GM18508 (cell line): Measurements from ENCODE around the gene GLRX5.

Experiments
- ATAC-seq: cut with Tn5 transposase; IDR thresholded peaks from one replicate; pipeline ENCODE4 v1.9.1; 2021; ENCODE audit warnings: moderate number of reproducible peaks; ENCODE audit not compliant: insufficient read depth, unreplicated experiment

The GLRX5 gene

GRCh38 chr14:95534299-95535225 lies at the start of gene GLRX5:
GLRX5 (plus strand) TSS chr14:95535050; CDS start chr14:95535090, 40 bp downstream.
- ATAC-seq = peak; percentile 92

- no peak for ATAC-seq
These were observed 49.5 kb upstream of the GLRX5 start for GRCh38 chr14:95485222-95485819.

- ATAC-seq = no peak
These were observed 47.8 kb upstream of the GLRX5 start for GRCh38 chr14:95486875-95487668.

GRCh38 chr14:95487669-95488084 lies 47.2 kb upstream of the GLRX5 start:
- no peak for ATAC-seq

DNA sequence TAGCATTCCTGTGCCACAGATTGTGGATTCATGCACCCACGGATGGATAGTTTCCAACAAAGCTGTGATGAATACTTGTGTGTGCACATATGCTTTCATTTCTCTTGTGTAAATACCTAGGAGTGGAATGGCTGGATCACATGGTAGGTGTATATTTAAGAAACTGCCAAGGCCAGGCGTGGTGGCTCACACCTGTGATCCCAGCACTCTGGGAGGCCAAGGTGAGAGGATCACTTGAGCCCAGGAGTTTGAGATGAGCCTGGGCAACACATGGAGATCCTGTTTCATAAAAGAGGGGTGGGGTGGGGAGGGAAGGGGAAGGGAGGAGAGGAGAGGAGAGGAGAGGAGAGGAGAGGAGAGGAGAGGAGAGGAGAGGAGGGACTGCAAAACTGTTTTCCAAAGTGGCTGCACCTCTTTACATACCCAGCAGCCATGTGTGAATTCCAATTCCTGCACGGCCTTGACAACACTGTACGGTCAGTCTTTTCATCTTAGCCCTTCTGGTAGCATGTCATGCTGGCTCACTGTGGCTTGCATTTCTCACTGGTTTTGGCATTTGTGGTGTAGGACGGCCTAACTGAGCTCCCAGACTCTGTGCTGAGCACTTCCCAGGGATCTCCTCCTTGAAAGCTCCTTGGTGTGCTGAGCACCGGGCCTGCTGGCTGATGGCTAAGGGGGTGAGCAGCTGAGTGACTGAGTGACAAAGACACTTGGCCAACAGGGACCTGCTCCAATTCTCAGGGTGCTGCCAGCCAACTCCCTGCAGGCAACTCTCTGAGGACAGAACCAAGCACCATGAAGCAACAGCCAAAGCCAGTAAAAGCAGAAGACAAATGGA lies 46.3 kb upstream of the GLRX5 start:
- ATAC-seq = no peak

DNA sequence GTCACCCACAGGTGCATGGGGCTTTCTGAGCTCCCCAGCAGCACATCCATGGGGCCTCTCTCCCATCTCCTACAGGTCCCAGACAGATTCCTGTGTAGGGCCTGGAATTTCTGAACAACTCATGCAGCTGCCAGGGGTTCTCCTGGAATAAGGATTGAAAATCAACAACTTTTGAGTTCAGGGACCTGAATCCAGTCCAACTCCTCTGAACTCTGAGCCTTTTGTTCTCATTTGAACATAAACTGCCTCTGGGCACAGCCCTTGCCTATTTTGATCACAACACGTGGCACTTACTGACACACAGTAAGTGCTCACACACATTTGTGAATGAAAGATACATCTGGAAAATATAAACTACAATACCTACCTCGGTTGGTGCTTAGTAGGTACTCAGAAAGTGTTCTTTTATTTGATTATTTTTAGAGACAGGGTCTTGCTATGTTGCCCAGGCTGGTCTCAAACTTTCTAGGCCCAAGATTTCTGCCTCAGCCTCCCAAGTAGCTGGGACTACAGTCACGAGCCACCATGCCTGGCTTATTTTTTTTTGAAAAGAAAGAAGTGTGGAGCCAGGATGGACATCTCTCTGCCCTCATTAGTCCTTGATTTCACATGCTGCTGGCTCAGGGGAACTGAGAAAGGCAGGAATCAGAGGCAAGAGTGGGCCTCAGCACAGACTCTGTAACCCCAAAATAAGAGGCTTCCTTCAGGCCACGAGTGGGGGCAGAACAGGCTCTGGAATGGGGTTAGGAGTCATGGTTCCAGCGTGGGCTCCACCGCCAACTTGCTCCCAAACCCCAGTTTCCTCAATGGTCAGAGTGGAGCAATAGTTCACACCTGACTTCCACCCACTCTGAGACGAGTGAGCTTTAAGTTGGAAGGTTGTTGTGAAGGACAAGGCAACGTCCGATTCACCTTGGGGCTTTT lies 45.4 kb upstream of the GLRX5 start:
- ATAC-seq = no peak

DNA sequence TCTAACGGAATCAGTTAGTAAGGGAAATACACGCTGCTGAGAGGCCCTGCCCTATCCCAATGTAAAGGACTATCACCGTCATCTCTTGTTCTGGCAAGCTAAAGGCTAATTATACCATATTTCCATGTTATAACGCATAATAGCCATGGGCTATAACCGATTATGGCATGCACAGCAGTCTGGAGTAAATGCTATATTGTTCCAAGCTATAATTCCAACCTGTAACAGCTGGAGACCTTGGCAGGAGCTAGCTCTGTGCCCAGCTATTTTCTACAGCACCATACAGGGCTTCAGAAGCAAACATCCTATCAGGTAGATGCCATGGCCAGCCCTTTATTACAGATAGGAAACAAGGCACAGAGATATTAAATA lies 44.7 kb upstream of the GLRX5 start:
- ATAC-seq = no peak

DNA sequence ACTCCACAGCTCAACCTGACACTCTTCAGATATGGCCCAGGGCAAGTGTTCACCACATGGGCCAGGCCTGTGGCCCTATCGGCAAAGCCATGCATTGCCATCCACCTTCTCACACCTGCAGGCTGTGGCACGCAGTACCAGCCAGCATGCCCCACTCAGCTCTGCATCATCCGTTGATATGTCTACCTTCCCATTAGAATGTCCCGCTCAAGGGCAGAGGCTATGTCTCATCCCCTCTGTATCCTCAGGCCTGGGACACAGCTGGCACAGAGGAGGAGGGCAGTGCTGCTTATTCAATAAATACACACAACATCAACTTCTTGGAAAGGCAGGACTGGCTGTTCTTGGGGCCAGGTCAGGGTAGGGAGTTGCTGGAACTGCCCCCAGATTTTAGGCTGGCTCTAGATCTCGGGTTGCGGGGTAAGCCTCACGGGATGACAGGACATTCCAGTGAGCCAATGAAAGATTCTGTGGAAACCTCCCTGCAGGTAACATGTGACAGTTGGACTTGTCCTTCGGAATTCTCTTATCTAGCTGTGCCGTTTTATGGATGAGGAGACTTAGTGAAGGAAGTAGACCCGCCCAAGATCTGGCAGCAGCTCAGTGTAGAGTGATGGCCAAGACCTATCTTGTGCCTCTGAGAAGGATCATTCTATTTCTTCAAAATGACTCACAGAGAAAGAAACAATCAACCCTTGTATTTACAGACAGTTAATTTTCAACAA lies 44.0 kb upstream of the GLRX5 start:
- ATAC-seq = no peak

DNA sequence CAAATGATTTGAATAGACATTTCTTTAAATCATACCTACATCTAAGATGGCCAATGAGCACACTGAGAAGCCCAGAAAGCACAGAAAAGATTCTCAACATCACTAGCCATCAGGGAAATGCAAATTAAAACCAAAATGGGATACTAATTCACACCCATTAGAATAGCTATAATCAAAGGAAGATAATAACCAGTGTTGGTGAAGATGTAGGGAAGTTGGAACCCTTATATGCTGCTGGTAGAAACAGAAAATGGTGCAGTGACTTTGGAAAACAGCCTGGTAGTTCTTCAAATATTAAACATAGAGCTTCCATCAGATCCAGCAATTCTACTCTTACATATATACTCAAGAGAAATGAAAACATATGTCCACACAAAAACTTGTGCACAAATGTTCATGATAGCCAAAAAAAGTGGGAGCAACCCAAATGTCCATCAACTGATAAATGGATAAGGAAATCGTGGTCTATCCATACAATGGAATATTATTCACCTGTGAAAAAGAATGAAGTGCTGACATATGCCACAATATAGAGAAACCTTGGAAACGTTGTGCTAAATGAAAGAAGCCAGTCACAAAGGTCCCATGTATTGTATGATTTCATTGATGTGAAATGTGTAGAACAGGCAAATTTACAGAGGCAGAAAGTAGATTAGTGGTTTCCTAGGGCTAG lies 42.8 kb upstream of the GLRX5 start:
- ATAC-seq = no peak

DNA sequence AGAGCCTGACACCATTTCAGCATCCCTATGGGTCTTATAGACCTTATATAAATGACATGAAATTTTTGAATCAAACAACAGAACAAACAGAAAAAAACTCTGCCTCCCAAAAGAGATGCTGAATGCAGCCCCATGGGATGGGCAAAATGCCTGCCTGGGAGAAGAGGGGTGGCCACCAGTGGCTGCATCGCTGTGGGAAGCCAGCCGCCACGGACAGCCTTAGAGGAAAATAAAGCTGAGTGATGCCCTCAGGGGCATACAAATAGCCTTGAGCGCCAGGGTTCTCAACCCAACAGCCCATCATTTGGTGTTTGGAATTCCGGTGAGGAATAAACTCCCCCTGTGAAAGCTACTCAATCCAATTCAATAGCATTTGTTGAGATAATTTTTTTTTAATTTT lies 41.3 kb upstream of the GLRX5 start:
- ATAC-seq = no peak

GRCh38 chr14:95493976-95494375 lies 40.9 kb upstream of the GLRX5 start:
- ATAC-seq = no peak

DNA sequence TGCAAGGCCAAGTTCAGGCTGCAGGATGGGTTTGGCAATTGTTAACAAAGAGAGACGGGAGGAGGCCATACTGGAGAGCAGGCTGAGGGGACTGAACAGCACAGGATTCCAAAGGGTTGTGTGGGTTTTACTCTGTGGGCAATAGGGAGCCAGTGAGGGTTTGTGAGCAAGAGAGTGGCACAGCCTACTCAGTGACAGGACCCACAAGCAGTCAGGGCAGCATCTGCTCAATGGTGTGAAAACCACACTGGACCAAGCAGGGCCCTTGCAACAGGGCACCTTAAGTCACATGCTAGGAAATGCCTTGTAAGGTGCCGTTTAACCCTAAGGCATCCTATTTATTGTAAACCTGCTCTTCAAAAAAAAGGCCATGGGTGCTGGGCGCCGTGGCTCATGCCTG lies 40.4 kb upstream of the GLRX5 start:
- ATAC-seq = no peak

DNA sequence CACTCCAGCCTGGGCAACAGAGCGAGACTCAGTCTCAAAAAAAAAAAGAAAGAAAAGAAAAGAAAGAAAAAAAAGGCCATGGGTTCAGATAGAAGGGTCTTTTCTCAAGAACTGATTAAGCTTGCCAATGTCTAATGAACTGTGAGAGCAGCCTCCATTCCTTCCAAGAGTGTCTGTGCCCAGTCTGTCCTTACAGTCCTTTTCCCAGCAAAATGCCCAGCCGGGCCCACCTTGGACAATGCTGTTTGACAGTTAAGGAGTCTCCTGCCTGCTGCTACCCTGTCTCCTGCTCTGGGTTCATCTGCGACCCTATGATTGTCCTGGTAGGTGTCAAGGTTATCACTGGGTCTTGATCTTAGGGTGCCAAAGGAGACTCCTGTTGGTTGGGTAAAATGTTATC lies 39.8 kb upstream of the GLRX5 start:
- no peak for ATAC-seq

DNA sequence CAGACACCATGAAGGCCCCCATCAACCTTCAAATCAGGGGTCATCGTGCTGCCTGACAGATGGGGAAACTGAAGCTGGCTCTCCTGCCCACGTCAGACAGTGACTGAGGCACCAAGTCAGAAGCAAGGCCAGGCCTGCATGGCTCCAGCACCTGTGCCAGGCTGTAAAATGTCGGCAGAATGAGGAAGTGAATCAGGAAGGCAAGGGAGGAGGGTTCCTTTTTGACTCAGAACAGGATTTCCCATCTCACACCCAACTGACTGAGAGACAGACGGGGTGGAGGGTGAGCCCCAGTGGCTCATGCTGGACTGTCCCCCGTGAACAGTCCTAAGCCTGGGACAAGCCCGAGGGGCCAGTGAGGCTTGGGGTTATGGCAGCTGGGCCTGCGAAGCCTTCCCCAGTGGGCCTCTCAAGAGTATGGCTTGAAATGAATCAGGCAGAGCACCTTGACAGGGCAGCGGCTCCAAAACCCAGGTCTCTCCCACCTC lies 39.3 kb upstream of the GLRX5 start:
- peak; percentile 78 for ATAC-seq

DNA sequence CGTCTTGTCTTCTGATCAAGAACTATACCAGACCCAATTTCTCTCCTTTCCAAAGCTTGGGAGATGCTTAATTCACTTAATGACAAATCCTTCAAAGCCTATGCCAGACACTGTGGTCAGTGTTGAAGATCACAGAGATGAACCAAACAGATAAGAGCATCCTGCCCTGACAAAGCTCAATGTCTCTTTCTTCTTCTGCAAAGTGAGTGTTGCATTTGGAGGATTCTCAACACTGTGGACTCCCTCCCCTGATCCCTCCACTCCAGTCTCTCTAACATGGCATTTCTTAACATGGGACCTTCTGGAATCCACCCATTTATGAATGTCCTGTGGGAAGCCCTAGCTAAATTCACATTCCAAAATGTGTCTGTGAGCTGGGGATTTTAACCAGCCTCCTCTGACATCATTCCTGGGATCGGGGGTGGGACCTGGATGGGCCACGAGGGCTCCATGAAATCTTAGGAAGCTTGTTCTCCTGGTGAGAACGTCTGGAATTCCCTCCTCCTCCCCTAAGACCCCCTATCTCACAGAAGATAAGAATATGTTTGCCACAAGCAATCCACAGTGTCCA lies 38.7 kb upstream of the GLRX5 start:
- ATAC-seq = peak; percentile 20

DNA sequence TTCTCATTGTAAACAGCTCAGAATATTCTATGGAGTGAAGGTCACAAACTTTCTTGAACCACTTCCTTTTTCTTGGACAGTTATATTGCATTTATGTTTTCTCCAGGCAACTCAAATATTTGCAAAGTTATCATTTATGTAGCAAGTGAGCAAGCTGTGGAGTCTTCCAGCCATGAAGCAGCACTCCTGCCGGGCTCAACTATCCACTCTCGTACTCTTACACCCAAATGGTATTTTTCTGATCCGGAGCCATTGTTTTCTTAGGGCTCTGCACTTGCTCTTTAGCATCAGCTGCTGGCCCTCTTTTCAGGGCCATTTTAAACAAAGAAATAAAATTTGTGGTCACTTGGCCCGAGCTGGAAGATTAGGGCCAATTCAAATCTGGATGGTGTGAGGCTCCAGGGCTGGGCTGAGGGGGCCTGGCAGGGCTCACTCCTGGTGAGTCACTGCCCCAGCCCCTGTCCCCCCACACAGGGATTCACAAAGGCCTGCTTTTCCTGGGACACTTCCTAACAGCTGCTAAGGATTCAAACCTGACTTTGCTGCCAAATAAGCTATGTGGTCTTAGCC lies 38.1 kb upstream of the GLRX5 start:
- ATAC-seq = no peak

DNA sequence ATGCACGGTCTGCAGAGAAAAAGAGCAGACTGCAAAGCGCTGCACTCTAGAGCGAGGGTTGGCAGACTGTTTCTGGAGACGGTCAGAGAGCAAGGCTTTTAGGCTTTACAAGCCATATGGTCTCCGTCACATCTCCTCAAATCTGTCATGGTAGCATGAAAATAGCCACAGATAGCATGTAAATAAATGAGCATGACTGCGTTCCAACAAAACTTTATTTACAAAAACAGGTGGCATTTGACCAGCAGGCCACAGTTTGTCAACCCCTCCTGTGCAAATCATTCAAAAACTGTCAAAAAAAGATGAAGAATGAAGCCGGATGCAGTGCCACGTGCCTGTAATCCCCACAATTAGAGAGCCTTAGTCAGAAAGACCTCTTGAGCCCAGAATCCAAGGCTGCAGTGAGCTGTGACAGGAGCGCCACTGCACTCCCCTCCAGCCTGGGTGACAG lies 37.3 kb upstream of the GLRX5 start:
- no peak for ATAC-seq
